ENCODE data around the gene HLA-DOB.

DNA sequence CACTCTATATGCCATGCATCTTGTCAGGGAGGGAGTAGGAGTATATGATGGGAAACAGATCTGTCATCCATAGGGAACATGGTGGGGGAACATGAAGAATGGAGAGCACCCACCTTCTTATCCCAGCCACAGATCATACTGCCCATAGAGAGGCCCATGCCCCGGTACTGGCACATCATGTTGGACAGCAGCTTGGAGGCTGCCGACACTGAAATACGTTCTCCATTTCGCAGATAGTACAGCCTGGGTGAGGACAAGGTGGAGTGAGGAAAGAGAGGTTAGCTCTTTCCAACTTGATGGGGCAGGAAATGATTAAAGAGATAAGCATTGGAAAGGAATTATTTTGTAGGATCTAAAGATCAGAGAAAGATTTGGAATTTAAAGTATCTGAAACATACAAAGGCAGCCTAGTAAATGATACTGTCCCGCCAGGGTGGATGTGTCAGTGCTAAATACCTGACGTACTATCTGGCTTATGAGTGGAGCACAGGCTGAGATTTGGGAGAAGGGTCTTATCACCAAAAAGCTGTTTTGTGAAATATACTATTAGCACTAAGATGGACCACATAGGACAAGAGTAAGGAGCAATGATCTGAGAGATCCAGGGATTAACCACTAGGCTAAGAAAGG, 25.3 kb upstream of the HLA-DOB start:
- TF ChIP-seq EZH2 (IDR thresholded peaks at IDR 0.05; ENCODE audit: insufficient read depth, poor library complexity, severe bottlenecking) (no peak), EZH2phosphoT487 (IDR thresholded peaks at IDR 0.05; ENCODE audit: insufficient read depth, low read depth) (no peak)
